ENCODE measurements around the gene LLCFC1. TPM values are rescaled to one million over a fixed set of nuclear protein-coding genes. Genes with fewer than 3 reads are reported as not detected.
A peak's percentile ranks its signal among the peaks of the same experiment; 100 is the strongest.

Gene LLCFC1
- total RNA-seq = not detected

GRCh38 chr7:142939226-142939910 is at the start of gene LLCFC1:
TSS of gene LLCFC1 (plus strand) at chr7:142939484. CDS start at chr7:142939622, 138 bp downstream.
- DNase-seq (ENCODE audit: low spot score) = peak; percentile 17

GRCh38 chr7:142889816-142890215 is 49.5 kb upstream of the LLCFC1 start:
- DNase-seq (ENCODE audit: low spot score) = peak; percentile 41

GRCh38 chr7:142890874-142891485 is 48.3 kb upstream of the LLCFC1 start:
- no peak for DNase-seq (ENCODE audit: low spot score)

GRCh38 chr7:142891490-142892082 is 47.7 kb upstream of the LLCFC1 start:
- DNase-seq (ENCODE audit: low spot score) = no peak

- DNase-seq (ENCODE audit: low spot score) = no peak
Observed at GRCh38 chr7:142892951-142893350, 46.3 kb upstream of the LLCFC1 start.

GRCh38 chr7:142894112-142894984 is 44.9 kb upstream of the LLCFC1 start:
- no peak for DNase-seq (ENCODE audit: low spot score)

- DNase-seq (ENCODE audit: low spot score) = no peak
Observed at GRCh38 chr7:142894985-142895593, 44.2 kb upstream of the LLCFC1 start.

GRCh38 chr7:142896151-142896550 is 43.1 kb upstream of the LLCFC1 start:
- no peak for DNase-seq (ENCODE audit: low spot score)

GRCh38 chr7:142896741-142897379 is 42.4 kb upstream of the LLCFC1 start:
- DNase-seq (ENCODE audit: low spot score) = no peak

GRCh38 chr7:142897691-142898090 is 41.6 kb upstream of the LLCFC1 start:
- DNase-seq (ENCODE audit: low spot score) = no peak

GRCh38 chr7:142898377-142899170 is 40.7 kb upstream of the LLCFC1 start:
- peak; percentile 69 for DNase-seq (ENCODE audit: low spot score)

GRCh38 chr7:142899661-142900060 is 39.6 kb upstream of the LLCFC1 start:
- no peak for DNase-seq (ENCODE audit: low spot score)

GRCh38 chr7:142901426-142902259 is 37.6 kb upstream of the LLCFC1 start:
- peak; percentile 29 for DNase-seq (ENCODE audit: low spot score)

- DNase-seq (ENCODE audit: low spot score) = no peak
Observed at GRCh38 chr7:142904128-142904527, 35.2 kb upstream of the LLCFC1 start.

- DNase-seq (ENCODE audit: low spot score) = no peak
Observed at GRCh38 chr7:142905759-142906158, 33.5 kb upstream of the LLCFC1 start.

- DNase-seq (ENCODE audit: low spot score) = no peak
Observed at GRCh38 chr7:142906643-142907042, 32.6 kb upstream of the LLCFC1 start.

GRCh38 chr7:142908290-142908689 is 31.0 kb upstream of the LLCFC1 start:
- DNase-seq (ENCODE audit: low spot score) = no peak

GRCh38 chr7:142908921-142909890 is 30.1 kb upstream of the LLCFC1 start:
- DNase-seq (ENCODE audit: low spot score) = peak; percentile 80

Data from mucosa of gallbladder (tissue), 1 donor.